ENCODE results near the gene TYSND1. TPM values are rescaled to one million over a fixed set of nuclear protein-coding genes. Genes with fewer than 3 reads are reported as not detected.
"Not testable (repeated sequence)": the region's sequence is repeated elsewhere in the genome, so short reads cannot be mapped to it uniquely, and the experiment has no call there.

Gene TYSND1, protein sequence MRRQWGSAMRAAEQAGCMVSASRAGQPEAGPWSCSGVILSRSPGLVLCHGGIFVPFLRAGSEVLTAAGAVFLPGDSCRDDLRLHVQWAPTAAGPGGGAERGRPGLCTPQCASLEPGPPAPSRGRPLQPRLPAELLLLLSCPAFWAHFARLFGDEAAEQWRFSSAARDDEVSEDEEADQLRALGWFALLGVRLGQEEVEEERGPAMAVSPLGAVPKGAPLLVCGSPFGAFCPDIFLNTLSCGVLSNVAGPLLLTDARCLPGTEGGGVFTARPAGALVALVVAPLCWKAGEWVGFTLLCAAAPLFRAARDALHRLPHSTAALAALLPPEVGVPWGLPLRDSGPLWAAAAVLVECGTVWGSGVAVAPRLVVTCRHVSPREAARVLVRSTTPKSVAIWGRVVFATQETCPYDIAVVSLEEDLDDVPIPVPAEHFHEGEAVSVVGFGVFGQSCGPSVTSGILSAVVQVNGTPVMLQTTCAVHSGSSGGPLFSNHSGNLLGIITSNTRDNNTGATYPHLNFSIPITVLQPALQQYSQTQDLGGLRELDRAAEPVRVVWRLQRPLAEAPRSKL
- 10 to 100 TPM; 10.7 to 15.2 (median 12.1) TPM for polyA plus RNA-seq (ENCODE audit: insufficient read length in 3 of 3)
- long read RNA-seq, donor 1, partial matches to known transcripts = 0 of 3 reads
- long read RNA-seq, donor 1, other reads (novel, unspliced or antisense) = 0 of 3 reads
- long read RNA-seq, donor 2, partial matches to known transcripts = 0 of 5 reads
- long read RNA-seq, donor 2, other reads (novel, unspliced or antisense) = 0 of 5 reads
- long read RNA-seq, donor 3, transcript TYSND1-201 (4 exons, 3,644 nt) = major isoform, 5 of 18 reads
- long read RNA-seq, donor 3, partial matches to known transcripts = 13 of 18 reads
- long read RNA-seq, donor 3, other reads (novel, unspliced or antisense) = 0 of 18 reads
- long read RNA-seq, donor 4, partial matches to known transcripts = 0 of 9 reads
- long read RNA-seq, donor 4, other reads (novel, unspliced or antisense) = 0 of 9 reads
- long read RNA-seq, donor 5 = 0 reads
- long read RNA-seq, donor 6, transcript TYSND1-201 (4 exons, 3,644 nt) = major isoform, 6 of 7 reads
- long read RNA-seq, donor 6, partial matches to known transcripts = 0 of 7 reads
- long read RNA-seq, donor 6, other reads (novel, unspliced or antisense) = 0 of 7 reads
- long read RNA-seq, donor 7, partial matches to known transcripts = 0 of 5 reads
- long read RNA-seq, donor 7, other reads (novel, unspliced or antisense) = 0 of 5 reads
- long read RNA-seq, donor 8, partial matches to known transcripts = 0 of 9 reads
- long read RNA-seq, donor 8, other reads (novel, unspliced or antisense) = 0 of 9 reads
- long read RNA-seq, donor 9, transcript TYSND1-201 (4 exons, 3,644 nt) = major isoform, 6 of 10 reads
- long read RNA-seq, donor 9, partial matches to known transcripts = 0 of 10 reads
- long read RNA-seq, donor 9, other reads (novel, unspliced or antisense) = 0 of 10 reads
- long read RNA-seq, donor 10, partial matches to known transcripts = 0 of 5 reads
- long read RNA-seq, donor 10, other reads (novel, unspliced or antisense) = 0 of 5 reads
- long read RNA-seq, donor 11, partial matches to known transcripts = 0 of 5 reads
- long read RNA-seq, donor 11, other reads (novel, unspliced or antisense) = 0 of 5 reads
- long read RNA-seq, donor 12, partial matches to known transcripts = 0 of 3 reads
- long read RNA-seq, donor 12, other reads (novel, unspliced or antisense) = 0 of 3 reads
- long read RNA-seq, donor 13 = 0 reads
- long read RNA-seq, donor 14, transcript TYSND1-201 (4 exons, 3,644 nt) = major isoform, 5 of 7 reads
- long read RNA-seq, donor 14, partial matches to known transcripts = 0 of 7 reads
- long read RNA-seq, donor 14, other reads (novel, unspliced or antisense) = 0 of 7 reads
- long read RNA-seq, donor 15, partial matches to known transcripts = 0 of 2 reads
- long read RNA-seq, donor 15, other reads (novel, unspliced or antisense) = 0 of 2 reads
- long read RNA-seq, donor 16, transcript TYSND1-201 (4 exons, 3,644 nt) = major isoform, 7 of 15 reads
- long read RNA-seq, donor 16, partial matches to known transcripts = 0 of 15 reads
- long read RNA-seq, donor 16, other reads (novel, unspliced or antisense) = 0 of 15 reads

DNA sequence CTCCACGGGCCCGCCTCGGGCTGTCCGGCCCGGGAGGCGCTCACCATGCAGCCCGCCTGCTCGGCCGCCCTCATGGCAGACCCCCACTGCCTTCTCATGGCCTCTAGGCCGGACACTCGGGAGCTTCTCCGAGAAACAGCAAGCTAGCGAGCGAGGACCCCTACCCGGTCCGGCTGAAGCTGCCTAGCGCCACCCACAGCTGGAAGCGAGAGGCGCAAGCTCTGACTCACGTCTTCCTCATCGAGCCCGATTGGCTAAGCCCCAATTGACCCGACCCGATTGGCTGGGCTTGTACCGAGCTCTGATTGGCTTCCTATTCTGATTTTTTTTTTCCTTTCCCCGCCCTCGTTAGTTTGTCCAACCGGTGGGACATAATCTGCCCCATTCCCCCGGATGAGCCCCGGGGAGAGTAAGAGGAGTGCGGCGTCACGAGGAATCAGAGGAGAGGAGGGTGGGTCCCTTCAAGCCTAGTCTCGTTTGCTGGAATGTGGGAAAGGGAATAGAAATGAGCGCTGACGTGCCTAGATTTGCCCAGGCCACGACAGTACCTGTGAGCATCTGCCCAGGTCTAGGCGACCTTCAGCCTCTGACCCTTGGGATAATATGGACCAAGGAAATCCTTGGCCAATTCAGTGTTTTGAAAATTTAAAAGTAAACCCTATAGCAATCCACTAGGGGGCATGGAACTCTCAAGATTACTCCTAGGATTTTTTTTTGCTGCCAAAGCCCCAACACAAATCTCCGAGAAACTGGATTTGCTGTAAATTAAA is at the start of gene TYSND1:
TYSND1 (minus strand) TSS at position 212 of the 770 bp plus-strand sequence; CDS start at position 98, 114 bp downstream.
- peak; percentile 95 to 99 (median 97) for DNase-seq (ENCODE audit: extremely low read depth in 1 of 11, low read depth in 9 of 11, low spot score in 4 of 11)

DNA sequence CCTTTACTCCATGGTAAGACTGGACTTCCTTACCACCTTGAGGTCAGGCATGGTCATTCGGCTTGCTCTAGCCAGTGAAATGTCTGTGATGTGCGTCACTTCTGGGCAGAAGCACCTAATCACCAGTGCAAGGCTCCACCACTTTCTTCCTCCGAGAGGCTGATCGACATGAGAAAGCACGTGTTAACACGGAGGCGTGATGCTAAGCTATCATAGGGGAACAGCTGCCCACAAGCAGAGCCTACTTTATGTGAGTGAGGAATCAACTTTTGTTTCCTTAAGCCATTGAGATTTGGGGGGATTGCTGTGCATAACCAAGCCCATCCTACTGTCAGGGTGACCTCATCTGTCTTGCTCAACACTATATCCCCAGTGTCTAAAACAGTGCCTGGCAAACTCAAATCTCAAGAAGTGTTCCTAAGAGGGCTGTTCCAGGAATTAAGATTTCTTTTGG is 46.9 kb upstream of the TYSND1 start:
- DNase-seq (ENCODE audit: extremely low read depth in 1 of 11, low read depth in 9 of 11, low spot score in 4 of 11) = no peak

DNA sequence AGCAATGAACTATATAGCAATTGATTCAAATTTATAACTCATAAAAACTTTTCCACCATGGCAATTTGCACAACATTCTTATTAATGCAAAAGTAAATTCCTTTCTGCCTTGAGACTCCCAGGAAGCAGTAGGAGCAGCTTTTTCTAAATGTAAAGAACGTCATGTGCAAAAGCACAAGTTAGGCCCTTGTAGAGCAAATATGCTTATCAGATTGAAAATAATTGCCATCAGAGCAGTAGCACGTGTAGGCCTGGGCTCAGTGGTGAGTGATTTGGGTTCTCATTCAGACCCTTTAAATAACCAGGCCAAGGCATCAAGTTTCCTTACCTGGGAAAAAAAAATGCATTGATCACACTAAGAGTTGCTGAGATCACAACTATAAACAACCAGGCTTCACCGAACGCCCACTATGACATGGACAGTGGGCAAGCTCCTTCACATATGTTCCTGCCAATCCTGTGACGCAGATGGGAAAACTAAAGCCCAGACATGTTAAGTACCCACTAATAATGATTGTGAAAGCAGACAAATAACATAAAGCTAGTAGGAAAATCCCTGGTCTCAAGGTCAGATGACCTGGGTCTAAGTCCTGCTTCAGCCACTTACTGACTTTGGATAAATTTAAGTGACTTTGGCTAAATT is 45.9 kb upstream of the TYSND1 start:
- no peak for DNase-seq (ENCODE audit: extremely low read depth in 1 of 11, low read depth in 9 of 11, low spot score in 4 of 11)

DNA sequence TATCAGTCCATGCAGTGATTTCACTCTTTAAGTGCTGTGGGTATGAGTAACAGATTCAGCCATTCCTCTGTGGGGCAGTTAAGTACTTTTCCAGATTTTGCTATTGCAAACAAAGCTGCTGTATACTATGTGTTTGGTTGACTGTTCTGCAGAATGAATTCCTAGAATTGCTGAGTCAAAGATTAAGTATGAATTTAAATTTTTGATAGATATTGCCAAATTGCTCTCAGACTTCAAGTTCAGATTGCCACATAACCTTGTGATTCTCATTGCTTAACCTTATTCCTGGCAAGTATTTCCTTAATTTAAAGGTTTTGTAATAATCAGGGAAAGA is 45.4 kb upstream of the TYSND1 start:
- DNase-seq (ENCODE audit: extremely low read depth in 1 of 11, low read depth in 9 of 11, low spot score in 4 of 11) = no peak

DNA sequence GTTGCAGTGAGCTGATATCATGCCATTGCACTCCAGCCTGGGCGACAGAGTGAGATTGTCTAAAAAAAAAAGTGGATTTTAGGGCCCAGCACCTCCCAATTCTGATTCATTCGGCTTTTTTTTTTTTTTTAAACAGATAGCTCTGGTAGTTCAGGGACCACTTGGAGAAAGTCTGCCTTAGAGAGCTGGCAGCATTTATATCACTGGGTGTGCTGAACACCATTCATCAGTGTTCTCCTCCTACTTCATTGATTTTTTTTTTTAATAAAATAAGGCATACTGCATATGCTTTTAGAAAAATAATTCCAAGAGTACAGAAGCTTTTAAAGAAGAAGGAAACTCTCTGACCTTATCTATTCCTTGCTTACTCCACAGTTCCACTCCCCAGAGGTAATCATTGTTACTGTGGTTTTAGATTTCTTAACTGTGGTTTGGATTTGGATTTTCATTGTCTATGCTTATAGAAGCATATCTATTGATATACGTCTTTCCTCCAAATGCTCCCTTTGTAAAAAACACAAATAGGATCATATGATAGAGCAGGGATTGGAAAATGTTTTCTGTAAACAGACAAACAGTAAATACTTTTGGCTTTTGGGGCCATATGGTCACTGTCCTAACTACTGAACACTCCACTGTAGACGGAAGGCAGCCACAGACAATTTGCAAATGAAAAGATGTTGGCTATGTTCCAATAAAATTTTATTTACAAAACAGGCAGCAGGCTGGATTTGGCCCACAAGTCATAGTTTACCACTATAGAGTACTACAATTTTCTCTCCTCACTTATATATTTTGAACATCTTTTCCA is 44.9 kb upstream of the TYSND1 start:
- DNase-seq (ENCODE audit: extremely low read depth in 1 of 11, low read depth in 9 of 11, low spot score in 4 of 11) = no peak

DNA sequence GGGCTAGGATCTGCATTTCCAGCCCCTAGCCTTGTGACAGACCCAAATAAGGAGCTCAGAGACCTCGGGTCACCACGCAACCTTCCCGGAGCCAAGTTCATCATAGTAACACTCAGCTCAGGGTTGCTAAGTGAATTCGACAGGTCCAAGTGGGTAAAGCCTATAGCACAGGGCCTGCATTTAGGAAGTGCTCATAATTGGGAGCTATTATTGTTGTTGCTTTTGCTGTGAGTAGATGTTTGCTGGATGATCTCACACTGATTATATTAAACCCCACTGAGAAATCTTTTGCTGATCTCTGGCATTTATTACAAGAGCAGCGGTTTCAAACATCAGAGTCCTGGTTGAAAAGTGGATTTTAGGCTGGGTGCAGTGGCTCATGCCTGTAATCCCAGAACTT is 44.1 kb upstream of the TYSND1 start:
- DNase-seq (ENCODE audit: extremely low read depth in 1 of 11, low read depth in 9 of 11, low spot score in 4 of 11) = no peak

DNA sequence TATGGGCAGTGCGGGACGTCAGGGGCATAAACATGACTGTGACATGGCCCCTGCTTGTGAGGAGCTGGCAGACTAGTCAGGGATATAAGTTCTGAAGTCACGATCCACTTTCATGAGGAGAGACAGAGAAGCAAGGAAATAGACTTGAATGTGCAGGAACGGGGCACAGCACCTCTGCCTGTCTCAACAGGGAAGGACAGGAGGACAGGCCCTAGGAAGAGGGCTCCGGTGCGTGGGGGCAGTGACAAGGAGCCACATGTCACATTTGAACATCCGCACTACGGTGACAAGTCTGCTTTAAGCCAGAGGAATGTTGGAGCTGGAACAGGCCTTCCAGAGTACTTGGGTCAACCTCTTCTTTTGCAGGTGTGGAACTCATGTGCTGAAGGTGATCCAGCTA is 43.6 kb upstream of the TYSND1 start:
- DNase-seq (ENCODE audit: extremely low read depth in 1 of 11, low read depth in 9 of 11, low spot score in 4 of 11) = no peak

DNA sequence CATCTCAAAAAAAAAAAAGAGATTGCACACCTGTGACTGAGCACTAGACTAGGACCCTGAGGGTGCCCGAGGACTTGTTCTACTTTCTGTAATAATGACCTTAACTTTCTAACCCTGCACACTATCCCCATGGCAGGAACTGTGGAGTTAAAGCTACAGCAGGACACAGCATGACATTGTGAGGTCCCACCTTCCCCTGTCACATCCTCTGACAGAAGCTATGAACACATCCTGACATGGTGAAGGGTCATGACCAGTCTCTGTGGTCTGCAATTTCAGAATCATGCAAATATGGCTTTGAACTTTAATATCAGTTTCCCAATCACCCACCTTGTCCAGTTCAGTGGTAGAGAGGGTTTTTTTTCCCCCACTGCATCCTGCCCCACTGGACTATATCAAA is 42.3 kb upstream of the TYSND1 start:
- no peak for DNase-seq (ENCODE audit: extremely low read depth in 1 of 11, low read depth in 9 of 11, low spot score in 4 of 11)

DNA sequence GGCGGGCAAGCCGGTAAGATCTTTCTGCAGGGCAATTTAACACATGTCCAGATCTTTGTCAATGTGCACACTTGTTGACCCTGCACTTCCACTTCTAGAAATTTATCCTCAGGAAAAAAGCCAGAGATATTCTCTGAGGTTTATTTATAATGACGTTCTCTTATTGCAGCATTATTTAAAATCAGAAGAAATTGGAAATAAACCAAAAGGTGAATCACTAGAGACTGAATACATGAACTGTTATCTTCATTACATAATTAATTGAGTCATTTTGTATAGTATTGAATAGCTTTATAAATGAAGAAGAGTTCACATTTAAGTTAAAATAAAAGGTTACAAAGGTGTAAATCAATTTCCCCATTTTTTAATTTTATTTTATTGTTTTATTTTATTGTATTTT is 40.1 kb upstream of the TYSND1 start:
- no peak for DNase-seq (ENCODE audit: extremely low read depth in 1 of 11, low read depth in 9 of 11, low spot score in 4 of 11)

DNA sequence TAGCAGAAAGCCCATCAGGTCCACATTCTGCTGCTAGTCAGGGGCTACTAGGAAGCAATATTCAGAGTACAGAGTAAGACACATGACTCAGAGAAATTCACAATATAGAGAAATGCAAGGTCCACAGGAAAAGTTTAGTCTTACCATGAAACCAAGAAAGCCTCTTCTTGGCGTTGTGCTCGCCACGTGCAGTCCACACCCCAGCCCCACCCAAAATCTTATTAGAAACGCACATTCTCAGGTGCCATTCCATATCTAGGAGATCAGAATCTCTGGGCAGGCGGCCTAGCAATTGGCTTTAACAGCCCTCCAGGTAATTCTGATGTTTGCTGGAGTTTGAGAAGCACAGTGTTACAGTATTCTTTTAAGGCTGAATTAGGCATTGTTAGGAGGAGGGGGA is 39.6 kb upstream of the TYSND1 start:
- no peak for DNase-seq (ENCODE audit: extremely low read depth in 1 of 11, low read depth in 9 of 11, low spot score in 4 of 11)

DNA sequence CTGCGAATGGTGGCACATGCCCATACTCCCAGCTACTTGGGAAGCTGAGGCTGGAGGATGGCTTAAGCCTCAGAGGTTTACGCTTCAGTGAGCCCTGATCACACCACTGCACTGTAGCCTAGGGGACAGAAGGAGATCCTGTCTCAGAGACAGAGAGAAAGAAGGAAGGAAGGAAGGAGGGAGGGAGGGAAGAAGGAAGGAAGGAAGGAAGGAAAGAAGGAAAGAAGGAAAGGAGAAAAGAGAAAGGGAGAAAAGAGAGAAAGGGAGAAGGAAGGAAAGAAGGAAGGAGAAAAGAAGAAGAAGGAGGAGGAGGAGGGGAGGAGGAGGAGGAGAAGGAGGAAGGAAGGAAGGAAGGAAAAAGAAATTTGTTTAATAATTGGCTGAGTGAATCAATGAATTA is 36.8 kb upstream of the TYSND1 start:
- no peak for DNase-seq (ENCODE audit: extremely low read depth in 1 of 11, low read depth in 9 of 11, low spot score in 4 of 11)

DNA sequence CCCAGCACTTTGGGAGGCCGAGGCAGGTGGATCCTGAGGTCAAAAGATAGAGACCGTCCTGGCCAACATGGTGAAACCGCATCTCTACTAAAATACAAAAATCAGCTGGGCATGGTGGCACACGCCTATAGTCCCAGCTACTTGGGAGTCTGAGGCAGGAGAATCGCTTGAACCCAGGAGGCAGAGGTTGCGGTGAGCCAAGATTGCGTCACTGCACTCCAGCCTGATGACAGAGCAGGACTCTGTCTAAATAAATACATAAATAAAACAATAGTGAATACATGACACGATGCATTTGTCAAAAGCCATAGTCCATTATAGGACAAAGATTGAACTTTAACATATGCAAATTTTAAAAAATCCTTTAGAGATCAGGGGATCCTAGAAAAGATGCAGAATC is 32.7 kb upstream of the TYSND1 start:
- DNase-seq (ENCODE audit: extremely low read depth in 1 of 11, low read depth in 9 of 11, low spot score in 4 of 11) = not testable (repeated sequence)

DNA sequence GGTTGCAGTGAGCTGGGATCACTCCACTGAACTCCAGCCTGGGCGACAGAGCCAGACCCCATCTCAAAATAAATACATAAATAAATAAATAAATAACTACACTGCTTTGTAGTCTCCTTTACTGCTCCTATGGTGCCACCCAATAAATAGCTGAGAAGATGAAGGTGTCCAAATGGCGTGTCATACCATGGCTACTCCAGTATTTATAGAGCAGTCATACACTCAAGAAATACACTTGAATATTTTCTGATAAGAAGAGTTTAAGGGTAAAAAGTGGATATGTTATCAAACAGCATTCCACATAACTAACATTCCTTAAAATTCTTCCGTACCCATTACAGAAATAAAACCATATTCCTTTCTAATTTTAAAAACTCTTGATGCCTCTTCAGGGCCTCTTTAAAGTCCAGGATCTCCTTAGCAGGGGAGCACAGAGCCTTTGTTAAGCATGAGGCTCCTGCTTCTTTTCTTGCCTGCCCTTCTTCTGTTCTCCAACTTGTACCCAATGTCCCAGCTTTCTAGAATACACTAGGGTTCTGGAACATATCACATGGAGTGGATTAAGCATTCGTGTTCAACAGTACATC is 31.7 kb upstream of the TYSND1 start:
- DNase-seq (ENCODE audit: extremely low read depth in 1 of 11, low read depth in 9 of 11, low spot score in 4 of 11) = no peak

DNA sequence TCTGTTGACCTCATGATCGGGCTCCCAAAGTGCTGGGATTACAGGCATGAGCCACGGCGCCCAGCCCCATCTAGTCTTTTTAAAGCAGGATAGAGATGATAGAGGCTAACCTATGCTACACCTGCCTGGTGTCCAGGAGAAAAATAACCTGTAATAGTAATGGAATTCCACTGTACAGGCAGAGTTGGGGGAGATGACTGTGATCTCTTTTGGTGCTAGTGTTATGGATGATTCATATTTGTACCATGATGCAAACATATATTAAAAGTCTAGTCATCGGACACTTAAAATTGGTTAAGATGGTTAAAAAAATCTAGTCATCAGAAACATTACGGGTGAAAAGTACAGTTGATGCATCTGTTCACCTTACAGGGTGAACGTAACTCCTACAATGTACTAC is 29.9 kb upstream of the TYSND1 start:
- DNase-seq (ENCODE audit: extremely low read depth in 1 of 11, low read depth in 9 of 11, low spot score in 4 of 11) = no peak

DNA sequence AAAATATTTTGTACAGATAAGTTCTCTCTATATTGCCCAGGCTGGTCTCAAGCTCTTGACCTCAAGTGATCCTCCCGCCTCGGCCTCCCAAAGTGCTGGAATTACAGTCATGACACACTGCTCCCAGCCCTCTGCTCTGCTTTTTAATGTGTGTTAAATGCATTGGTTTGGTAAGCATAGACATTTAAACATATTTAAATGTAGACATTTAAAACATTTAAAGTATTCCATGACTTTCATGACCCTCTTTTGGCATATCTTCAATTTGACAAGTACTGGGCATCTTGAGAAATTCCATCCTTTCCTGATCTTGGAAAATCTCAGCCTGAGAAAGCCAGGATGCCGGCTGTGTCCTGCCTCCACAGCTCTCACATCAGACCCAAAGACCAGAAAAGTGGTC is 29.0 kb upstream of the TYSND1 start:
- no peak for DNase-seq (ENCODE audit: extremely low read depth in 1 of 11, low read depth in 9 of 11, low spot score in 4 of 11)
